HG03060 (cell line): Measurements from ENCODE around the gene NSG1.

ENCODE experiments used
- ATAC-seq: cut with Tn5 transposase; IDR thresholded peaks from one replicate; pipeline ENCODE4 v1.9.1; 2021; ENCODE audit warnings: low read depth, moderate number of reproducible peaks; ENCODE audit not compliant: unreplicated experiment

NSG1 gene

GRCh38 chr4:4368809-4369580 is 17.9 kb upstream of the NSG1 start:
- ATAC-seq: no peak

GRCh38 chr4:4374388-4375098 is 12.4 kb upstream of the NSG1 start:
- ATAC-seq: no peak

GRCh38 chr4:4376074-4376473 is 10.8 kb upstream of the NSG1 start:
- ATAC-seq: no peak

GRCh38 chr4:4377191-4377590 is 9.7 kb upstream of the NSG1 start:
- no peak for ATAC-seq

DNA sequence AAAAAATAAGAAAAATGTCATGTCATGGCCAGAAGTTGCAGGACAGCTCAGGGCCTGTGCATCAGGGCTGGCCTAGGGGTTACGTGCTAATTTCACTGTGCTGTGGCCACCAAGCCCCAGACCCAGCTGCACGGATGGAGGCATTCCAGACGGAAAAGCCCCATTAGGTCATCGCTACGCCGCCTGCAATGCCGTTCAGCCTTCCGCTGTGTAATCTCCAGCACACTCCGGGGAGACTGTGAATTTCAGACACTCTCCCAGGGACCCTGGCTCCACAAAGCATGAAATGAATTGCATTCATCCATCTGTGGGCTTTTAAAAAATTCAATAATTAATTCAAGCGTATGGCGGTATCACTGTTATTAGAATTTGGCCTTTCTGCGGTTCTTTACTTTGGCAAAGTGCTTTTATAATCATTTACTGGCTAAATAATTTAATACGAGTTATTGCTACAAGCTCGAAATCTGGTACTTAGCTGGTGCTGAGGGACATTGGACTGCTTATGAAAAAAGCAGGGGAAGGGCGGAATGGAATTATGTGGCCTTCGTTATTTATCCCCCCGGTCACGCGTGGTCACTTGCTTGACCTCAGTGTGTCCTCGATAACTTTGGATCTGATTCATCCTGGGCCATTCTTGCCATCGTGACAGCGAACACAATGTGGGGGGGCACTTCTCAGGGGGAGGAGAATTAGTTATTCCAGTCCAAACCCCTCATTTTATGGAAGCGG is 9.0 kb upstream of the NSG1 start:
- no peak for ATAC-seq

DNA sequence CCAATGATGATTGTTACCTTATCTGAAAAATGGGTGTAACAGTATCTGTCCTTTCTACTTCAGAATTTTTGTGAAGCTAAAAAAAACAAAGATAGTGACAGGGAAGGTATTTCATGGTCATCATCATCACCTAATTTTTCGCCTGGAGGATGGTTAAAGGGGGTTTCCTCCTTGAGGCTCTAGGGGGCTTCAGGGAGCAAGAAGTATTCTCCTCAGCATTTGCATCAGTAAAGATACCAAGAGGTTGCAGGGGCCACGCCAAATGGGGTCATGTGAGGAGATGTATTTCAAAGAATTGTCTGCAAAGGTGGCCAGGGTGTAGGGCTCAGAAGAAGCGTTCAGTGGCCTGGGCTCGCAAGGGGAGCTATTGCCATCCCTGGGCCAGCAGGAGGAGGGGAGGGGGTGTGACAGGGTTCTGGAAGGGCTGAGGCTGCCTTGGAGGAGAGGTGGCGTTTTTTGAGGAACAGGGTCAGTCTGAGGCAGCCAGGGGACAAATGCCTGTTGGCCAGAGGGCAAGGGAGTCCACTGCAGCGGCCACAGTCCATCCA is 7.3 kb upstream of the NSG1 start:
- no peak for ATAC-seq

GRCh38 chr4:4383085-4383484 is 3.8 kb upstream of the NSG1 start:
- ATAC-seq: no peak

DNA sequence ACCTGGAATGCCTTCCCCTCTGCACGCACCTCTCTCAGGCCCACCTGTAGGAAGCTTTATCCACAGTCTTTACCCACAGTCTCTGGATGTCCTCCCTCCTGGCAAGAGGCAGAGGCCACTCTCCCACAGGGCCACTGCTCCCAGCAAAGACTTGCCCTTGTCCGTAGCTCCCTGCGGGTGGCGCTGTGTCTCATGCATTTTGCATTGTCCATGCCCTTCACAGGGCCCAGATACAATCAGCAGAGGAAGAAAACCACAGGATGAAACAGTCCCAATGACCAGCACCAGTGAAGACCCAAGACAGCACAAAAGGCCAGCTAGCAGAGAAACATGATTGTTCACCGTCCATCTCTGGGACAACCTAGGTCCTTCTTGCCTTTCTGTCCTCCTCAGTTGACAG is 2.1 kb upstream of the NSG1 start:
- no peak for ATAC-seq

DNA sequence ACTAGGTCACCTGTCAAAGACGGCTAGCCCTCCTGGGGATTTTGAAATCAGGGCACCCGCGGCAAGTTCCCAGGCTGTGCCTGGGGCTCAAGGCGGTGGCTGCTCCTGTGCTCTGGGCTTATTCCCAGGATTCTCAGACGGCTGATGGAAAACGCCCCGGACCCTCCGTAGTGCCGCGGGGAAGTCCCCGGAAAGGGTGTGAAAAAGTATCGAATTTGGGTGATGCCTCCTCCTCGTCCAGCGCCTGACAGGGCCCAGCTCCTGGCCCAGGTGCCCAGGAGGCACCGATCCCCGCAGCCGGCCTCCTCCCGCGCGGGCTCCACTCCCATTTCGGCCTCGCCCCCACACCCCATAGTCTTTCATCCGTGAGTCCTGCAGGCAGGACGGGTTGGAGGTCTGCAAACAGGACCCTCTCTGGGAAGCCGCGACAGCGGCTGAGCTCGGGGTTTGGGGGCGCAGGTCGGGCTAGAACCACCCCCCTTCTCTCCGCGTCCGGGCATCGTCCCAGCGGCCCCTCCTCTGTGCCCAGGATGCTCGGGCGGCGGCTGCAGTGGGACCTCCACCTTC is 1.1 kb upstream of the NSG1 start:
- no peak for ATAC-seq

DNA sequence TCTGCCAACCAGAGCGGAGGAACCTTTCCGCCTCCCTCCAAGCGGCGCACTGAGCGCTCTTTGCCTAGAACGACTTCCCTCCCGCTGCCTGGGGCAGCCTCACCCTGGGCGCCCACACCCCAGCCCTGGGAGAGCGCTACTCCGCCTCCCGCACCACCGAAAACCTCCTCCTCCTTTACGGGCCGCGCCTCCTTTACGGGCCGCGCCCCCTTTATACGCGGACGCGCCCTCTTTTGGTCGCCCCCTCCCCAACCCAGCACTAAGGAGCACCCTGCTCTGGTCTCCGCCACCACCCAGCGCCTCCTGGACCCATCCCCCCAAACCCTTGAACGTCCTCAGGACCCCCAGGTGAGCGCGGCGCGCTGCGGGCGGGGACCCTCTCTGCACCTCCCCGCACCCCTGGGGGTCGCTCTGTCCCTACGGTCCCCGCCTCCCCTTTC is 586 bp upstream of the NSG1 start:
- ATAC-seq: no peak

- ATAC-seq: no peak
These were observed 819 bp downstream of the NSG1 start for GRCh38 chr4:4387531-4388310.

GRCh38 chr4:4388311-4388790 is 1.4 kb downstream of the NSG1 start:
- ATAC-seq: no peak

DNA sequence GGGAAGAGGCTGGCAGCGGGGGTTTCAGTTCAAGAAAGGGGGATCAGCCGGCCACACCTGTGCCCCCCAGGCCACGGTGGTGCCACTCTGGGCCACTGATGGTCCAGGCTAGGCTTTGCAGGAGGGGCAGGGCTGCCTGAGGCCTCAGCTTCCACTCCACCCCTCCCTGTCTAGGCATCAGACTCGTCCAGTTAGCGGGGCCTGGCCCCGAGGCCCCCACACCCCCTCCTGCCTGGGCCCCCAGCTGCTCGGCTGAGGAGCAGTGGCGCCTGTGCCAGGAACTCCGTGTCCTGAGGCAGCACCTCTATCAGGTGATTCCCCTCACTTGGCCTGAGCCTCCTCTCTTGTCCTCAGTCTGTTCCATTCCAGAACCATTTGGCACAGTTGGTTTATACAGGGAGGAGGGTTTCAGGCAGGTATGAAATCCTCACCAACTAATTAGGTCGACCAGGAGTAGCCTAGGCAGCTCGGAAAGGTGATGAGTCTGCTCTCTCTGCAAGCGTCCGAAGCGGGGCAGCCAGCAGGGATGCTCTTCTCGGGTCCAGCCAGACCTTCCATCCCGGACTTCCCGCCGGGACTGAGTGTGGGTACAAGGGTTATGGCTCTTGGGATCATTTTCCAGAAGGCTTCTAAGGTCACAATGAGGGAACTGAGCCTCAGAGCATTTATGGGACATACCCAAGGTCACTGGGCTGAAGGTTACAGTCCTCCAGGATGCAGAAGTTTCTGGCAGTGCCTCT is 2.1 kb downstream of the NSG1 start:
- ATAC-seq: no peak

DNA sequence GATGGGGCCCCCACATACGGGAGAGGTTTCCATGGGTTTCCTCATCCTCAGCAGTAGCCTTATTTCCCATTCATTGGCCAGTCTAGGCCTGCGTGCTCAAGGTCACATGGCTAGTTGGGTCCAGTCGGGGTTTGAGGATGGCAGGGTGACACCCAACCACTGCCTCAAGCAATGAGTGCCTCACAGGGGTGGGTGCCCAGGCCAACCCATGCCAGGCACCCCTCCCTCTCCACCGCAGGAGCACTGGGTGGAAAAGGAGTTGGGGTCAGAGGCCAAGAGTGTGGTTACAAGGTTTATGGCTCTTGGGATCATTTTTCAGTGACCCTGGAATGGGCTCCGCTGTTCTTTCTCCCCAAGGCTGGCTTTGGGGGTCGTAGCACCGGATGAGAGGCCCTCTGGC is 3.1 kb downstream of the NSG1 start:
- ATAC-seq: no peak

- ATAC-seq: no peak
These were observed 3.8 kb downstream of the NSG1 start for GRCh38 chr4:4390515-4391240.

DNA sequence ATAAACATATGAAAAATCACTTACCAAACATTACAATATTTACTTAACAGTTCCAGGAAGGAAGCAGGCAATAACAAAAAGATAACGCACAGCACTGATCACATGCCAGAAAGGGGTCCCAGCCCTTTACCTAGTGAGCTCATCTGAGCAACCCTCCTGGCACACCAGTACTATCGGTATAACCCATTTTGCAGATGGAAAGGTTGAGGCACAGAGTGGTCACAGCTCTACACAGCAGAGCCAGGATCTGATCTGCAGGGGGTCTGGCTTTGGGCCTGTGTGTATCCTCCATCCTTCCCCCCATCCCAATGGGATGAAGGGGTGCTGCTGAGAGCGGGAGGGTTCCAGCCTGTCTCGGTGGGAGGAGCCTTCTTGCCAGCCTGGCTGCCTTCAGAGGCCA is 5.0 kb downstream of the NSG1 start:
- ATAC-seq: no peak

DNA sequence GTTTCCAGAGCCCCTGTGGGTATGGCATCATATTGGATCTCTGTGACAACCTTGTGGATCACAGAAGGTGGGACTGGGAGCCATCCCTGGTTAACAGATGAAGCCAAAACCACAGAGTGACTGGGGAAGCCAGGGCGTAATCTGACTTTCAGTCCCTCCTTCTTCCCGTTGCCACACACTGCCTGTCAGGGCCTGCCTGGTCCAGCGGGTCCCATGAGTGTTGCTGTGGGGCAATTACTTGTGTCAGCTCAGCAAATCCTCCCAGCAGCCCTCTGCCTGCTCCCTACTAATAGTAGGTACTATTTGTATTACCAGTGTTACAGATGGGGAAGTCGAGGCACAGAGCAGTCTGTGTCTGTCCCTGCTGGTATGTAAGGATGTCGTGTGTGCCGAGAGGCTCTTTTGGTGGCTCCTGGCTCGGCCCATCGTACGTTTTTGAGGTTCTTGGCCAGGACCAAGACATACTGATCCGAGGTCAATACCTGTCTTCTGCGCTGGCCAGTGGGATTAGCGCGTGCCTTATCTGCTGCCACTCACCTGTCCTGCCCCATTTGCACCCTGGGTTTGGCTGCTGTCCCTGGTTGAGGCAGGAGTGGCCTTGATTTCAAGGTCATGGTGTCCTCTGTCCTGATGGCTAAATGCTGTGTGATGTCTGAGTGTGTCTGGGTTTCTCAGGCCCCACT is 5.7 kb downstream of the NSG1 start:
- ATAC-seq: no peak

DNA sequence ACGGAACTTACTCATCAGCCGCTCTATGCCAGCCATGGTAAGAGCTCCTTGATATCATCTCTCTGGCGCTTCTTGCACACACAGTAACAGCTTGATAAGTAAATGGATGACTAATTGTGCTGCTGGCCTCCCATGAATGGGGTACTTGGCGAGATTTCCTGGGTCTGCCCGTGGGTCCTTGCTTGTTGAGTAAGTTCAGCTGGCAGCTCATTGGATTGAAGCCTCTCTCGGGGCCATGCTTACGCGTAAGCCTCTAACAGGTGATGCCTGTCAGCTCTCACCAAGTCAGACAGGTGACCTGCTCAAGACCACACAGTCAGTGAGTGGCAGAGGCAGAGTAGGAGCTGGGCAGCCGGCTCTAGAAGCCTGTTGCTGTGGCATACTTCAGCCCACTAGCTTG is 7.7 kb downstream of the NSG1 start:
- no peak for ATAC-seq
